Testis (tissue), 2 donors: Measurements from ENCODE around the gene RFXAP.

Experiments
- CTCF ChIP-seq, 3 experiments: fragments of 450-650 bp in 2 of 3; fragments of 200-600 bp in 1 of 3; sonication (generic) in 1 of 3; IDR thresholded peaks; one replicate each; pipeline ENCODE4 v1.5.1; 2016 to 2019; ENCODE audit warnings: antibody characterized with exemption in 3 of 3, mild to moderate bottlenecking in 2 of 3, moderate library complexity in 1 of 3
- POLR2A ChIP-seq: fragments of 450-650 bp; IDR thresholded peaks from one replicate; pipeline ENCODE4 v1.6.1; 2017; ENCODE audit warnings: antibody characterized with exemption, mild to moderate bottlenecking, moderate library complexity

- no peak for TF ChIP-seq CTCF (IDR thresholded peaks at IDR 0.05)
- TF ChIP-seq POLR2A, result no peak
These were observed 42.8 kb upstream of the RFXAP start for GRCh38 chr13:36776175-36776574.
